Amniotic epithelial cell (primary cell): ENCODE data around the gene BLID.

ENCODE experiments used
- DNase-seq: peaks from one replicate; pipeline ENCODE4 v3.0.0-alpha.2; 2010; ENCODE audit warnings: low read depth

Gene BLID, protein sequence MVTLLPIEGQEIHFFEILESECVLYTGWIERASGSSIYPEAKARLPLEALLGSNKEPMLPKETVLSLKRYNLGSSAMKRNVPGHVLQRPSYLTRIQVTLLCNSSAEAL

DNA sequence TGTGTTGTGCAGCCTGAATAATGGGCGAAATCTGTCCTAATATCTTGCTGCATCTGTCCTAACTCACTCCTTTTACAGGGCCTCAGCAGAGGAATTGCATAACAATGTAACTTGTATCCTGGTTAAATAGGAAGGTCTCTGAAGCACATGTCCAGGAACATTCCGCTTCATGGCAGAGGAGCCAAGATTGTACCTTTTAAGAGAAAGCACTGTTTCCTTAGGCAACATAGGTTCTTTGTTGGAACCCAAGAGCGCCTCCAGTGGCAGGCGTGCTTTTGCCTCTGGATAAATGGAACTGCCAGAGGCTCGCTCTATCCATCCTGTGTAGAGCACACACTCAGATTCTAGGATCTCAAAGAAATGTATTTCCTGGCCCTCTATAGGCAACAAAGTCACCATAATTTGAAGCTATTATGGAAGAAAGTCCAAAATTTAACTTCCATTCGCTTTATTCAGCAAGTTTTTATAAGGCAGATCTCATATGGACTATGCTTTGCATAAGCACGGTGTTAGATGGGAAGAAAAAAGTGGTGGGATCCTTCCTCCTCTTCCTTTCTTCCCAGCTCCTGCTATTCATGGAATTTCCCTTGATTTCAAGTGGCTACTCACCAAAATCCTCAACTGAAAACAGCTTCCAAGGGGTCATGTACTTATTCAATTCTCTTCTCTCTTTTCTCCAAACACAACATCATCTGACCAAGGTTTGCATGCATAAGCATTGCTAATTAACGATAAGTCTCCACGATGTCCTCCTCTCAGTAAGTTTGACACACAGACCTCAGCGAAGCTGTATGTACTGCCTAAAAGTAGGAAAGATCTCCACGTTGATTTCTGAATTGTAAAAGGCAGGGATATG lies at the start of gene BLID:
Gene BLID, minus strand, starts transcription at position 692 of the 856 bp plus-strand sequence. Its CDS starts 293 bp downstream, at position 399.
- DNase-seq, result peak; percentile 60

DNA sequence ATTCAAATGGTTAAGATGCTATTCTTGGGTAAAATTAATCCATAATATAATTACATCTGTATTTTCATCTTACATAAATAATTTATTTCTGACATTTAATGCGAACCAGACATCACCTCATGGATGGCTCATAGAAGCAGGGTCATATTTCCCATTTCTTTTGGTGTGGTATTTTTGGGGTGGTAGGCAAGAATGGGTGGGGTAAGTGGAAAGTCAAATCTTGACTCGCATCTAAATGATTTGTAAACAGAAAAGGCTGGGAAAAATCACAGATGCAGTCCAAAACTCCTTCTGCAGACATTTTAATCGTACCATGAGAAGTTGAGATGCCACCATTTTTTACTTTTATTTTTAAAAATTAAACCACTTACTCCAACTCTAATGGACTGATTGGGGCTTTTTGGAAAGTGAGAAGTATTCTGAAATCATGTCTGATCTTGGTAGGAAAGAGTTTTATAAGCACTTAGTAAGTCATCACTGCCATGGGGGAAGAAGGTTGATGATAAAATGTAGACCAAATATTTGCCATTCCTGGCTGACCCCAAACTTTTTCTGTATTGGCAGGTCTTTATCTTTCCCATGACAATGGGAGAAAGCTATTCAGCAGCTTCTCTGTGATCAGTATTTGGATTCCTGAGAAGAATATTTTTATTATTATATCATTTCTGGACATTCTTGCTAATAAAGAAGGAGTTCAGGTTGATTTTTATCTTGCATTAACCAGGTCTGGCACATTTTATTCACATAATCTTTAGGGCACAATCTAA lies 47.2 kb upstream of the BLID start:
- peak; percentile 48 for DNase-seq

DNA sequence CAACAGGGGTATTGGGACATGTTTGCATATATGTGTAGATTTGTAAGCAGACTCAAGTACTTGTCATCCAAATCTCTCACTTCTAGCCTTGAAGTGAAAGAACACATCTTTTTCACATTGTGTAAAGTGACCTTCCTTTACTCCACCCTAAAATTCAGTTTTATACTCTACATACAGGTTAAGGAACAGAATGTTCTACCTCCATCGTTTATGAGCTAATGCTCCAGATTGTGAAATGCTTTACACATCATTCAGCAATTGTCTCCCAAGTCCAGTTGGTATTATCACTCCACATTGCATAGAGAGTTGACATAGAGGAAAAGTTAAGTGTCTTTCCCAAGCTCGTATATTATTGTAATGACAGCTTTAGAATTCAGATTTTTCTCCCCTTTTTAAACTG lies 46.1 kb upstream of the BLID start:
- peak; percentile 92 for DNase-seq

DNA sequence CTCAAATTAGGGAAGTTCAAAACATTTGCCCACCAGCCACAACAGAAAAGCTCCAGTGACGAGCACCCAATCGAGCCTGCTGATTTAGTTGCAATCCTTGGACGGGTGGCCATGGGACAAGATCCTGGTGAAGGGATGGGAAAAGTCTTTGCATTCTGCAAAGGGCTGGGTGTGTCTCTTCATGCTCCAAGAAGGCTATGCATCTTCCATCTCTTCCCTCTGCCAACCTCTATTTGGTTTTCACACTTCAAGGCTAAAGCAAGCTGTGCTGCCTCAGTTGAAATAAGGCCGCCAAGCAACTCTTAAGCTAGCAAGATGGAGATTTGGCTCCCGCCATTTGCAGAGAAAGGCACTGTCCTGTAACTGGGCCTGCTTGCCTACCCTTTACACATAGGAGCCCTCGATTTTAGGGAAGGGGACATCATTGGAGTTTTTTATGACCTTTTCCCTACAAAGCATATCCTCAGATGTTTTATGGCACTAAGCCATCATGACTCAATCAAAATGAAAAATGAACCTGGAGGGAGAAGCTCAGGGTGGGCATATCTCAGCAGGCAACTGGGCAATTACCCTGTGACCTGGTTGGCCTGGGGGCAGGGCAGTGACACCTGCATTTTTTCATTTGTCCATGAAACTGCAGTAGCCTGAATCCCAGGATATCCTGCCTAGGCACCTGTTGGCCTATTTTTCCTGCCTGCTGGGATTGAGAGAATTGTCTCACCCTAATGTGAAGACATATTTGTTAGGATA lies 45.0 kb upstream of the BLID start:
- DNase-seq, result no peak

DNA sequence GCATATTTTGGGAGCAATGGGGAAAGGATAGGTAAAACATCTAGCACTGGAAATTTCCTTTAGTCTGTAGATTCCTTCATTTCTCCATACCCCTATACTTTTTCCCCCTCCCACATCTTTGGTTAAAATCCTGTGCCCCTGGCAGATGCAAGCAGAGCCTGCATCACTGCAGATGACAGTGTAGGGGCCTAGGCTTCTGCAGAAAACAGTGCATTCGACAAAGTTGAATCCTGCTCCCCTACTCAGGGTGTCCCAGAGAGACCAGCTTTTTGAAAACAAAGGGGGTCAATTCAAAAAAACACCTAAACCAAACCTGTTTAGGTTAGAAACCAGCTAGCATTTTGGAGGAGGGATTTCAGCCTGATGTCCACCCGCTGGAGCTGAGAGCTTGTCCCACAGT lies 43.8 kb upstream of the BLID start:
- DNase-seq, result no peak

DNA sequence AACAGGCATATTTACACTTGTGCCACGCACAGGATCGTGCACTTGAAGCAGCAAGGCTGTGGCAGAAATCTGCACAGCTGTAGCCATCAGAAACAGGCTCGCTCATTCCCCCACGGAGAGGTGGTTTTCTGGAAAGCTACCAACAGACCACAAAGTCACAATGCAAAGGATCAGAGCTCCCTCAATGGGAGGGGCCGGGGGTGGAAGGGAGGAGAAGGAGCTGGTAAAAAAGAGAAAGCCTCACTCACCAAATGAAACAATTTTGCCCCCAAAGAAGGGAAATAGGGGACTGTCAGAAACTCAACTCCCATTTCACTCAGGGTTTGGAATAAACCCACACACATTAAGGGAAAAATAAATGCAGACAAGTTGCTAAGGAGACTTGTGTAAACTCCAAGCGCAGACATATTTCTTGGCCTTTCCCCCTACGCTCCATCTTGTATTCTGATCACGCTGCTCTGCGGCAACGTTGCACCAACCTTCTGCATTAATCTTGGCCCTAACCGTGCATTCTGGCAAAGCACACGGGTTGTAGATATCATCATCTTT lies 43.2 kb upstream of the BLID start:
- peak; percentile 70 for DNase-seq

DNA sequence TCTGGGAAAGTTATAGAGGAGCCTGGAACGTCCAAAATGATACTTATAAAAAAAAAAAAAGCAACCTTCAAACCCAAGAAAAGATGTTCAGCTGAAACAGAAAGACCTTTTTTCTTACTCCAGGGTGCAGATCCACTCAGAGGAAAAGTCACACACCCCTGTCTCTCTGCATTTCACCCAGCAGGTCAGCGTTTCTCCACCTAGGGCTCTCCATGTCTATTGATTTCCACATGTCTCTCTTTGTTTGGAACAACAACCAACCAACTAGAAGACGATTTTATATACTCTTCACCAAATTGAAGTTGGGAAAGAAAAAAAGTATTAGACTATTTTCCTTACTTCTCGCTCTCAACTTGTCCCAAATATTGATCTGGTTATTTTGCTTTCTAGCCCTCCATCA lies 42.2 kb upstream of the BLID start:
- DNase-seq, result no peak

DNA sequence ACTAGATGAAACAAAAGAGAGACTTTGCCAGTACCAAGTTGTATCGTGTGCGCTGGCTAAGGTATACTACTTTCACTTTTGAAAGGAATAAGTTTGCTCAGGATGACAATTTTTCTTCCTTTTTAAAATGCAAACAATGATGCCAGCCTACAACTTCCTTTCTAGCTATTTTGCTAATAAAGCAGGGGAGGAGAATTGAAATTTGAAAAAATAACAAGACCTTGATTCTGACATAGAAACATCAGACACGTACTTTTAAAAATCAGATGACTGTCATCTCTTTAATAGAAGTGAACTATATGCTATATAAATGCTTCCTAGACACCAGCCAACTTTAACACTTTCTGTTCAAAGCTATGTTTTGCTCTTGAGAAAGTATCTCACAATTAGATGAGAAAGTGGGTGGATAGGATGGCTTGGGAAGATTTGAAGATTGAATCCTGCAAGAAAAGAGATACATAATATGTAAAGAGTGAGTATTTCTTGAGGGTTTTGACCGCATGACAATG lies 41.7 kb upstream of the BLID start:
- no peak for DNase-seq

DNA sequence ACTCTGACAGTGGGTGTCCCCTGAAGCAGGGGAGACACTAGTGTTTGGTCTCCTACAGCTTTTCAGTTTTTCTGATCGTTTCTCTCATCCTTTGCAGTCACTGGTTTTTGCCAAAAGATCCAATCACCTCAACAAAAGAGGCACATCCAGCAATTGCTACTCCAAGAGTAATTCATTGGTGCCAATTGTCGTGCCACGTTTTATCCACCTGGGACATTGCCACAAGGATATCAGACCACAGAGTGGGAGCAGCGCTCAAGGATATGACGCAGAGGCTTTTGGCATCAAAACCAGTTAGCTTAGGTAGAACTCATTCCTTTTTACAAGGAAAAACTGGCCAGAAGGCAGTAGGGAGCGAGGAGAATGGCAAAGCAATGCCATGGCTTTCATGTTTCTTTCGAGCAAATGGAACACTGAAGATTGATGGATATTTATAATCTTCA lies 40.9 kb upstream of the BLID start:
- DNase-seq, result no peak

DNA sequence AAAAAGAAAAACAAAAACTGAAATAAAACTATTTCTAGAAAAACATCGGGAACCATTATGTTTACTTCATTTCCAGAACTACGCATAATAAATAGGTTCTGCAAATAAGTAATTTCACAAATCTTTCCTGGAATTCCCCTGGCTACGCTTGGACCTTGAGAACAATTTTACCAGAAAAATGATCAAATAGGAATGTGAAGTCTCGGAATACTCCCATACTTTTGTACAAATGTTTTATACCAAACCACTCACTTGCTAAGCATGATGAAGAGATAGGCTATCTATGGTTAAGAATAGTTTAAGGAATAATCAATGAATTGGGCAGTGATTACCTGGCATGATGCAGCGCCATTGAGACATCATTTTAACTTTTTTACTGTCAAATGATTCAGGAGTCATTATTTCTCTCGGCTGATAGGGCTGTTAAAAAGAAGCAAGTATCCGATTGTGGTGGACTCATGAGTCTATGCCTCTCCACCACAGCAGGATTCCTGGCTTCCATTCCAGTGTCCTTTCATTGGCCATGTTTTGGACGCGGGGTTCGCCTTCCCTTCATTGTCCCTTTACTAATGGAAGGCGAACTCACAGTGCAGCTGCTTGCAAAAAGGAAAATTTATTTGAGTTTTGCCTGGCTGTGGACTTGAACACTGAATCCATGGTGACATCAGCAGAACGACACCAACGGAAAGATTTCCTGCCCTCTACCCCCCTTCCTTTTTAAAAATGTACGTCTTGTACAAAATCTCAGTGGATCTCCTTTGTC lies 39.9 kb upstream of the BLID start:
- DNase-seq, result no peak

DNA sequence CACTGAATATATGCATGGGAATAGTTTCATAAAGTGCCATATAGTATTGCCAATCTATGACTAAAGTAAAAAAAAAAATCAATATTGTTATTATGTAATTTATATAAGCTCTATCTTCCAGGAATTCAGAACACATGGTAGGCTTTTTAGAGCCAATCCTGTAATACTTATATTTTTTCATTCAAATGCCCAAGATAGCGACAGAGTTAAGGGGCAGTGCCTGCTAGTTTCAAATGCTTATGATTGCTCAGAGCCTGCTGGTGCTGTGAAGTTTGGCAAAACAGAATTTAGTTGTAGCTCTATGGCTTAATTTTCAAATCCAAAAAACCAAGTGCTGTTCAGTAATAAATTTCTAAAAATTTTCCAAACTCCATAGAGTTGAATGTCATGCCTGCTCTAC lies 39.0 kb upstream of the BLID start:
- DNase-seq, result no peak

DNA sequence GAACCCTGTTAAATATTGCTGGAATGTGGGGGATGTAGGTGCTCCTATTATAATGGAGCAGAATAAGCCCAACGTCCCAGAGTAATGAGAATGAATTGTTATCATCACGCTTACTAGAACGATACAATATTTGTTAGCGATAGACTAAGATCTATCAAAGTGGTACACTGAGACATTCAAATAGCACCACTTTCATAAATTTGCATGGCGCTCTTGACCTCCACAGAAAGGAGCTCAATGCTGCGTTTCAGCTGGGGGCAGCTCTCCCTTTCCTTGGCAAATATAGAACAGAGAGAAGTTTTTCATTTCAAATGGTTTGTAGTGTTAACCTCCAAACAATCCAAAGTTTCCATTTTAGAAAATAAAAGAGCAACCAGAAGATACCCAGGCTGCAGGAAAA lies 38.2 kb upstream of the BLID start:
- DNase-seq, result no peak

DNA sequence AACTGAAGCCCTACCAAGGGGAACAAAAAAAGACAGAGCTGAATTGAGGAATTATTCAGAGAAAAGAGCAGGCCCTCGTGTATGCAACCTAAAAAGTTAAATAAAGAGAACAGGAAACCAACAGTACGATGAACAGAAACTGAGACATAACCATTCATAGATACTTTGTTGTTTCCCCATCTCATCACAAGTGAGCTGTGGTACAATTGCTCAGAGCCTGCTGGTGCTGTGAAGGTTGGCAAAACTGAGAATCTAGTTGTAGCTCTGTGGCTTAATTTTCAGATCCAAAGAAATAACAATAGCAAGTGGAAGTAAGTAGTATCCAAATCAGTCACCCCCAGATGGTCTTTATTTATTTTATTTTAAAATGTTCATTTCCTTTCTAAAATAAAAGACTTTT lies 37.7 kb upstream of the BLID start:
- no peak for DNase-seq

DNA sequence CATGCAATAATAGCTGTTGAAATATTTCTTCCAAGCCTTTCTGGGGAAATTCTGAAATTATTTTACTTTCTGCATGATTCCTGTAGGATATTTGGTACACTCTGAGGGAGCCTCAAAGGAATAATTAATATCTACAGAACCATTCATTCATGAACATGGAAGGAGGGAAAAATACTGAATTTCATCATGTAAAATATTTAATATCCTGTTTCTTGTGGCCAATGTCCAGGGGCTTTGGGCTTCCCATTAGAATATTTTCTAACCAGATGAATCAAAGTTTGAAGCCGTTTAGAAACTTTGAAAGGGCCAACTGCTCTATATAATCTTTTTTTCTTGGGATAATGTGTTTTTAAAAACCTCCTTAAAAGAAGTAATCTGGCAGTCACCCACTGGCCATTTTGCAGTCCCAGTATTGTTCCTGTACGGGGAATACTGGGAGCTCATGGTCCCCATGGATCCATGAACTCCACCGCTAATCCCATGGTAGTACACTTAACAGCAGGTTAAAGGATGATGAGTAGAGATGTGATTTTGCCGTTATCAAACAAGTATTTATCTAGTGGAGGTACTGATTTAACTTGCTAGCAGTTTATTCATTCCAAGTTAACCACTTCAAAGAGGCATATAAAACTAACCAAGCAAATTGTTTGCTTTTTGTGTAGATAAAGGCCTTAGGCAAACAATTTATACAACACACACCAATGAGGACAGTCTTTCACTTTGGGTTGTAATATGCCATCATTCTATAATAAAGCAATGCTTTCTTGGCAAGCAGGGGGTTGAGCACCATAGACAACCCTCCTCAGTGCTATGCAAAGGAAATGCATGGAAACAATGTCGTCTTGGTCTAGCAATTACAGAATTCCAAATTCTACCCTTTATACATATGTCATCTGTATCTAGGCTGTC lies 34.5 kb upstream of the BLID start:
- no peak for DNase-seq

DNA sequence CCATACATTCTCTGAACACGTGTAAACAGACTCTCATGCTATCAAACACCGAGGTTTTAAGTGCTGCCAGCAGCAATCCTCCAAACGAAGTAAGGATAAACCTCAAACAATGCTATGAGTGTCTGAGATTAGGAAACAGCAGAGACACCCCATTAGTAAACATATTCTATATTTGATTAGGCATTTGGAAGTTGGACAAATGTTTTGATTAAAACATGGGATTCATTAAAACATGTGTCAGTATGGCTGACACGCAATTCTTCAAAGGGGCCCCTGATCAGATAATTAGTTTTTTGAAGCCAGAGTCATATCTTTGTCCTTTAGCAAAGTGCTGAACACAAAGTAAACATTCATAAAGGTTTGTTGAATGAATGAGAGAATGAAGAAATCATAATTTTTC lies 33.2 kb upstream of the BLID start:
- DNase-seq, result no peak

DNA sequence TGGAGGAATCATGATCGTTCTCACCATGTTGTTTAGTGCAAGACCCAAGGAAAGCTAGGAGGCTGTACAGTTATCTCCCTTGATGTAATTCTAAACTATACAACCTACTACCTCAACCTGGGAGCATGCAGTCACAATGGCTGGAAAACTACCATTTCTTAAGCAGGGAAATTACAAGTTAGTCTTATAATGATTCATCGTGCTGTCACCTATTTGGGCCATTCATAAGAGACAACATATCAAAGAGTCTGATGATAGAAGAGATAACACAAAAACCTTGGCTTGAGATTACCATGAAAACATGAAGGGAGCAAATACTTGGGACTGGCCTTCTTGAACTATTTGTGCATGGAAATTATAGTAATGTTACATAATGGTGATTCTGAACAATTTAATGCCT lies 30.5 kb upstream of the BLID start:
- DNase-seq, result peak; percentile 46

DNA sequence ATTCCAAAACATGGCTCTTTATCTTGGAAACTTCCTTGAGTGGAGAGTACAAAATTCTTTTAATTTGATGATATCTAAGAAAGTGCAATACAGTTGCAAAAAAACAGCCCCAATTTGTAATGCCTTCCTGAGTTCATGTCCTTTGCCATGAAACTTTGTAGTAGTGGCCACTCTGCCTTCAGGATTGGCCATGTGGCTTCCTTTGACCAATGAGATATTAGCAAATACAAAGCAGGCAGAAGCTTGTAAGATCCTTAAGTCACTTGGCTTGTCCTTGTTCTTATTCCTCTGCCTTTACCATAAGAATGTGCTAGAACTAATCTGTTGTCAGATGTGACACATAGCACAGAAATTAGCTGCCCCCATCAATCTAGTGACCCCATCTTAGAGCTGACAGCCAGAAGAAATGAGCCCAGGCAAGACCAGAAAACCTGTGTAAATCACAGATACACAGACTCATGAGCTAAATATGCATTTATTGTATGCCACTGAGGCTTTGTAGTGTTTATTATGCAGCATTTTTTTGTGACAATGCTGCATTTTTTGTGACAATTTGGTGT lies 29.8 kb upstream of the BLID start:
- no peak for DNase-seq

DNA sequence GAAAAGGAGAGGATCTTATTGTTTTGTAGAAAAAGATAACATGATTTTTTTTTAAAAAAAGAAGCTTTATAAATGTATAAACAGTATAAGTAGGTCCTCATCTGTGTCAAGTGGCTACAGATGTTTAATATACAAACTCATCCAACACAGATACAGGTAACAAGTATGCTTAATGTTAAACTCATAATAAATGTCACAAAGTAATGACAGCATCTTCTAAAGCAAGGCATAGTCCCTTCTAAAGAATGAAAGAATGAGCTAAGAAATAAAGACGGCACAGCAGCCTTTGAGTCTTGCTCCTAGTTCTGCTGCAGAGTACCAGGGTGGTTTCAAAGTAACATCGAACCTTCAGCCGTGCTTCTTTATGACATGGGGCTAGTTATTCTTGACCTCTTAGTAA lies 28.7 kb upstream of the BLID start:
- no peak for DNase-seq

DNA sequence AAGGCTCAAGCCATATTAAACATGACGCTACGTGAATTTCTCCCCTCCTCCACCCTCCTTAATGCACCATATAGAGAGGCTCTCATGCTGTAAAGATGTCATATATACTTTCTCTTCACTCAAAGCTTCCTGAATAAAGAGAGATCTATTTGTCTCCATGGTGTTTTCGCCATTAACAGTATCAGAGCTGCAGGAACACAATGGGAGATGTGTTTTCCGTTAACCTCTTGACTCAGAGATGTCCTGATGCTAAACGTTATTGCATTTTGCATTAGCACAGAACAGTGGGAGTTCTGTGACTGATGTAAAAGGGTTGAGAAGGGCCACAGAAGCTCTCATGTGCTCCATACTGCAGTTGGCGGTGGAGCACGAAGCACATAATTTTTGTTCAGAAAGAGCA lies 25.7 kb upstream of the BLID start:
- no peak for DNase-seq

DNA sequence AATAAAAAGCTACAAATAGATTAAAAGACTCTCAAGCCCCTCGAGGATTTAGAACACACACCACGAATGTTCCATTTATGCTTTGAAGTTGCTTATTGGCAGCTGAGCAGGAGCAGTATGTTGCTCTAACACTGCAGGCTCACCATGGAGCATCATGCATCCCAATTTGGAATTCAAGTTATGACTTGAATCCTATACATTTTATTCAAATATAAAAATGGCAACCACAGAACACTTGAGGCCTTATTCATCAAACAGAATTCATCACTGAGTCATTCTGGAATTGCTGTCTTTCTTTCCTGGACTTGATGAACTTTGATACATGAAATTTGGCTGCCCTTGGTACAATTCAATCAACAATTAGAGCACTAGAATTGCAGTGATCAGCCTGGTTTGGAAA lies 24.5 kb upstream of the BLID start:
- peak; percentile 72 for DNase-seq
